Panc1 (cell line): ENCODE measurements around the gene GTF2A1L.

Experiments
- POLR2AphosphoS5 ChIP-seq: IDR thresholded peaks from 2 replicates; pipeline ENCODE4 v1.6.1; 2012; ENCODE audit warnings: mild to moderate bottlenecking, low read depth, low read length, moderate library complexity
- SIN3A ChIP-seq: IDR thresholded peaks from 2 replicates; pipeline ENCODE4 v1.6.1; 2012; ENCODE audit warnings: low read depth, mild to moderate bottlenecking, low read length, moderate library complexity, borderline replicate concordance; ENCODE audit not compliant: insufficient read depth
- TF ChIP-seq, protein P1 (sequence below): fragments of 450-650 bp; IDR thresholded peaks from 2 replicates; pipeline ENCODE4 v1.5.1; 2017; ENCODE audit warnings: mild to moderate bottlenecking

DNA sequence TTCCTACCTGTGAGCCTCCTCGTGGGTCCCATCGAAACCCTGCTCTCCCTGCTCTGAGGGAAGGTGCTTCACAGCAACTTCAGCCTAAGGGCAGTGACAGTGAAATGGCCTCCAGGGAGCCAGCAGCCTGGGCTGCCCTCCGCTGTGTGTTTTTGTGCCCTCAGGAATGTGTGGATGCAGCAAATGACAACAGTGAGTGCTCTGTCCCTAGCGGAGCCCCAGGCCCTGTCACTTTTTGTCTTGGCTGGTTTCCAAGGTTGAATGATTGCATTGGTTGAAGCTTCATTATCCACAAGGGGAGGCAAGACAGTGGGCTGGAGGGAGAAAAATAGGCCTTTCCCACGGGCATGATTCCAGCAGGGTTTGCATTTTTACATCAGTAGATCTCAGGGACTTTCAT lies 44.8 kb upstream of the GTF2A1L start:
- TF ChIP-seq, protein P1, sequence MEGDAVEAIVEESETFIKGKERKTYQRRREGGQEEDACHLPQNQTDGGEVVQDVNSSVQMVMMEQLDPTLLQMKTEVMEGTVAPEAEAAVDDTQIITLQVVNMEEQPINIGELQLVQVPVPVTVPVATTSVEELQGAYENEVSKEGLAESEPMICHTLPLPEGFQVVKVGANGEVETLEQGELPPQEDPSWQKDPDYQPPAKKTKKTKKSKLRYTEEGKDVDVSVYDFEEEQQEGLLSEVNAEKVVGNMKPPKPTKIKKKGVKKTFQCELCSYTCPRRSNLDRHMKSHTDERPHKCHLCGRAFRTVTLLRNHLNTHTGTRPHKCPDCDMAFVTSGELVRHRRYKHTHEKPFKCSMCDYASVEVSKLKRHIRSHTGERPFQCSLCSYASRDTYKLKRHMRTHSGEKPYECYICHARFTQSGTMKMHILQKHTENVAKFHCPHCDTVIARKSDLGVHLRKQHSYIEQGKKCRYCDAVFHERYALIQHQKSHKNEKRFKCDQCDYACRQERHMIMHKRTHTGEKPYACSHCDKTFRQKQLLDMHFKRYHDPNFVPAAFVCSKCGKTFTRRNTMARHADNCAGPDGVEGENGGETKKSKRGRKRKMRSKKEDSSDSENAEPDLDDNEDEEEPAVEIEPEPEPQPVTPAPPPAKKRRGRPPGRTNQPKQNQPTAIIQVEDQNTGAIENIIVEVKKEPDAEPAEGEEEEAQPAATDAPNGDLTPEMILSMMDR, result no peak
- TF ChIP-seq SIN3A (no peak), POLR2AphosphoS5 (no peak)
